Hair follicle dermal papilla cell (primary cell): Measurements from ENCODE around the gene ATP2A3. TPM values are rescaled to one million over a fixed set of nuclear protein-coding genes. Genes with fewer than 3 reads are reported as not detected.

Source experiments
- total RNA-seq: library from RNA; depleted of rRNA; stranded (reverse); fragments of >200 nt; gene quantifications from 2 replicates; pipeline ENCODE4 v1.2.3, GENCODE V29; 2012

The ATP2A3 gene
- 0.32 and 0.85 TPM in 2 replicates for total RNA-seq

GRCh38 chr17:3964203-3965117 lies at the start of gene ATP2A3:
TSS of gene ATP2A3 (minus strand) at chr17:3964437. CDS start at chr17:3964291, 146 bp downstream.

GRCh38 chr17:3915995-3916696 lies 48.1 kb downstream of the ATP2A3 start, which contains the start of gene P2RX1:
TSS of gene P2RX1 (minus strand) at chr17:3916465. CDS start at chr17:3916225, 240 bp downstream.

GRCh38 chr17:3893003-3893719 lies 71.1 kb downstream of the ATP2A3 start, which contains the start of gene CAMKK1:
TSS of gene CAMKK1 (minus strand) at chr17:3893053. CDS start at chr17:3885687, 7,366 bp downstream.

Other genes starting within 250 kb of the ATP2A3 start
- 0.97 and 1.1 TPM in 2 replicates for gene HASPIN, start 240.5 kb downstream of the ATP2A3 start, total RNA-seq
- gene ITGAE, start 163.2 kb downstream of the ATP2A3 start, total RNA-seq = 10.2 and 11.4 TPM in 2 replicates
- gene NCBP3, start 118.2 kb downstream of the ATP2A3 start, total RNA-seq = 21.9 and 23.9 TPM in 2 replicates
- gene CAMKK1, start 71.4 kb downstream of the ATP2A3 start, total RNA-seq = 2.9 and 4.1 TPM in 2 replicates
- not detected in 2 replicates for gene P2RX1, start 48.0 kb downstream of the ATP2A3 start, total RNA-seq
- gene ZZEF1, start 178.6 kb upstream of the ATP2A3 start, total RNA-seq = 53.9 and 59.2 TPM in 2 replicates
- 36.2 and 36.8 TPM in 2 replicates for gene CYB5D2, start 178.8 kb upstream of the ATP2A3 start, total RNA-seq